ENCODE results near the gene PTPRN2.

PTPRN2 gene

GRCh38 chr7:157653827-157654207 lies 933.8 kb downstream of the PTPRN2 start:
- Histone ChIP-seq H4K8ac (ENCODE audit: low read depth, low read length) (no peak overlapping the region), H3K23ac (ENCODE audit: low read length) (no peak overlapping the region), H3K27me3 (ENCODE audit: insufficient read depth, low read length, poor library complexity) (no peaks in the 10 kb centered on the region), H3K4me3 (ENCODE audit: low read length) (no peak overlapping the region), H2AK5ac (ENCODE audit: low read length) (no peak overlapping the region), H2BK5ac (ENCODE audit: low read length) (no peak overlapping the region), H3K18ac (ENCODE audit: low read length) (no peak overlapping the region), H3K79me1 (ENCODE audit: low read length) (no peaks in the 10 kb centered on the region), H3K4ac (ENCODE audit: low read depth, low read length) (no peak overlapping the region), H4K5ac (ENCODE audit: low read length) (no peak overlapping the region), H3K36me3 (ENCODE audit: control insufficient read depth, insufficient read depth, low read length) (no peaks in the 10 kb centered on the region), H3K56ac (ENCODE audit: low read length) (no peak overlapping the region), H2BK120ac (ENCODE audit: low read depth, low read length) (no peak overlapping the region), H3K9ac (ENCODE audit: low read length) (no peak overlapping the region), H2BK15ac (replicated peaks; ENCODE audit: low read depth) (no peak overlapping the region), H3K79me2 (ENCODE audit: control insufficient read depth, insufficient read depth, low read length) (no peaks in the 10 kb centered on the region), H3K4me2 (ENCODE audit: low read length) (no peak overlapping the region), H3K27ac (ENCODE audit: low read depth, low read length) (no peak overlapping the region), H3K4me1 (ENCODE audit: control insufficient read depth, low read depth, low read length) (no peaks in the 10 kb centered on the region)
- no peak for DNase-seq
- no CpG with 5 or more reads among the region's 28 CpGs for WGBS (ENCODE audit: extremely low coverage, insufficient coverage, low lambda C conversion rate)

GRCh38 chr7:157652954-157653826 lies 934.4 kb downstream of the PTPRN2 start:
- no peak overlapping the region for H3K23ac ChIP-seq (ENCODE audit: low read length)
- no peak overlapping the region for H3K4me3 ChIP-seq (ENCODE audit: low read length)
- no peak overlapping the region for H4K8ac ChIP-seq (ENCODE audit: low read depth, low read length)
- H3K27ac ChIP-seq (ENCODE audit: low read depth, low read length), result no peak overlapping the region
- no peaks in the 10 kb centered on the region for H3K4me1 ChIP-seq (ENCODE audit: control insufficient read depth, low read depth, low read length)
- H3K79me1 ChIP-seq (ENCODE audit: low read length), result no peaks in the 10 kb centered on the region
- no peak overlapping the region for H3K56ac ChIP-seq (ENCODE audit: low read length)
- no CpG with 5 or more reads among the region's 32 CpGs for WGBS (ENCODE audit: extremely low coverage, insufficient coverage, low lambda C conversion rate)
- no peak overlapping the region for H2BK5ac ChIP-seq (ENCODE audit: low read length)
- no peak overlapping the region for H3K9ac ChIP-seq (ENCODE audit: low read length)
- no peak overlapping the region for H2BK15ac ChIP-seq (replicated peaks; ENCODE audit: low read depth)
- no peak overlapping the region for H4K5ac ChIP-seq (ENCODE audit: low read length)
- H3K36me3 ChIP-seq (ENCODE audit: control insufficient read depth, insufficient read depth, low read length), result no peaks in the 10 kb centered on the region
- no peak overlapping the region for H2BK120ac ChIP-seq (ENCODE audit: low read depth, low read length)
- no peak for DNase-seq
- H3K18ac ChIP-seq (ENCODE audit: low read length), result no peak overlapping the region
- no peaks in the 10 kb centered on the region for H3K79me2 ChIP-seq (ENCODE audit: control insufficient read depth, insufficient read depth, low read length)
- H2AK5ac ChIP-seq (ENCODE audit: low read length), result no peak overlapping the region
- H3K4ac ChIP-seq (ENCODE audit: low read depth, low read length), result no peak overlapping the region
- H3K4me2 ChIP-seq (ENCODE audit: low read length), result no peak overlapping the region
- no peaks in the 10 kb centered on the region for H3K27me3 ChIP-seq (ENCODE audit: insufficient read depth, low read length, poor library complexity)

GRCh38 chr7:157652161-157652953 lies 935.3 kb downstream of the PTPRN2 start:
- Histone ChIP-seq H2BK120ac (ENCODE audit: low read depth, low read length) (no peak overlapping the region), H3K27me3 (ENCODE audit: insufficient read depth, low read length, poor library complexity) (no peaks in the 10 kb centered on the region), H3K79me2 (ENCODE audit: control insufficient read depth, insufficient read depth, low read length) (no peaks in the 10 kb centered on the region), H3K79me1 (ENCODE audit: low read length) (no peaks in the 10 kb centered on the region), H3K4me2 (ENCODE audit: low read length) (no peak overlapping the region), H2BK5ac (ENCODE audit: low read length) (no peak overlapping the region), H2AK5ac (ENCODE audit: low read length) (no peak overlapping the region), H3K4ac (ENCODE audit: low read depth, low read length) (no peak overlapping the region), H3K56ac (ENCODE audit: low read length) (no peak overlapping the region), H3K36me3 (ENCODE audit: control insufficient read depth, insufficient read depth, low read length) (no peaks in the 10 kb centered on the region), H4K5ac (ENCODE audit: low read length) (no peak overlapping the region), H4K8ac (ENCODE audit: low read depth, low read length) (no peak overlapping the region), H2BK15ac (replicated peaks; ENCODE audit: low read depth) (no peak overlapping the region), H3K27ac (ENCODE audit: low read depth, low read length) (no peak overlapping the region), H3K18ac (ENCODE audit: low read length) (no peak overlapping the region), H3K4me1 (ENCODE audit: control insufficient read depth, low read depth, low read length) (no peaks in the 10 kb centered on the region), H3K23ac (ENCODE audit: low read length) (no peak overlapping the region), H3K4me3 (ENCODE audit: low read length) (no peak overlapping the region), H3K9ac (ENCODE audit: low read length) (no peak overlapping the region)
- WGBS (ENCODE audit: extremely low coverage, insufficient coverage, low lambda C conversion rate), result no CpG with 5 or more reads among the region's 18 CpGs
- no peak for DNase-seq

- Histone ChIP-seq H2AK5ac (ENCODE audit: low read length) (no peak overlapping the region), H3K4me3 (ENCODE audit: low read length) (no peak overlapping the region), H3K18ac (ENCODE audit: low read length) (no peak overlapping the region), H3K36me3 (ENCODE audit: control insufficient read depth, insufficient read depth, low read length) (no peaks in the 10 kb centered on the region), H3K27ac (ENCODE audit: low read depth, low read length) (no peak overlapping the region), H4K5ac (ENCODE audit: low read length) (no peak overlapping the region), H2BK15ac (replicated peaks; ENCODE audit: low read depth) (no peak overlapping the region), H2BK120ac (ENCODE audit: low read depth, low read length) (no peak overlapping the region), H3K23ac (ENCODE audit: low read length) (no peak overlapping the region), H3K4ac (ENCODE audit: low read depth, low read length) (no peak overlapping the region), H3K79me1 (ENCODE audit: low read length) (no peaks in the 10 kb centered on the region), H4K8ac (ENCODE audit: low read depth, low read length) (no peak overlapping the region), H3K79me2 (ENCODE audit: control insufficient read depth, insufficient read depth, low read length) (no peaks in the 10 kb centered on the region), H3K56ac (ENCODE audit: low read length) (no peak overlapping the region), H3K4me1 (ENCODE audit: control insufficient read depth, low read depth, low read length) (no peaks in the 10 kb centered on the region), H3K27me3 (ENCODE audit: insufficient read depth, low read length, poor library complexity) (no peaks in the 10 kb centered on the region), H2BK5ac (ENCODE audit: low read length) (no peak overlapping the region), H3K4me2 (ENCODE audit: low read length) (no peak overlapping the region), H3K9ac (ENCODE audit: low read length) (no peak overlapping the region)
- no CpG with 5 or more reads among the region's 28 CpGs for WGBS (ENCODE audit: extremely low coverage, insufficient coverage, low lambda C conversion rate)
- DNase-seq, result no peak
Measured at GRCh38 chr7:157651366-157652160, 936.1 kb downstream of the PTPRN2 start.

GRCh38 chr7:157650801-157651200 lies 936.8 kb downstream of the PTPRN2 start:
- WGBS (ENCODE audit: extremely low coverage, insufficient coverage, low lambda C conversion rate), result no CpG with 5 or more reads among the region's 19 CpGs
- Histone ChIP-seq H4K8ac (ENCODE audit: low read depth, low read length) (no peak overlapping the region), H3K9ac (ENCODE audit: low read length) (no peak overlapping the region), H3K79me1 (ENCODE audit: low read length) (no peaks in the 10 kb centered on the region), H3K4ac (ENCODE audit: low read depth, low read length) (no peak overlapping the region), H2AK5ac (ENCODE audit: low read length) (no peak overlapping the region), H3K56ac (ENCODE audit: low read length) (no peak overlapping the region), H3K27ac (ENCODE audit: low read depth, low read length) (no peak overlapping the region), H3K36me3 (ENCODE audit: control insufficient read depth, insufficient read depth, low read length) (no peaks in the 10 kb centered on the region), H4K5ac (ENCODE audit: low read length) (no peak overlapping the region), H3K18ac (ENCODE audit: low read length) (no peak overlapping the region), H3K79me2 (ENCODE audit: control insufficient read depth, insufficient read depth, low read length) (no peaks in the 10 kb centered on the region), H3K4me1 (ENCODE audit: control insufficient read depth, low read depth, low read length) (no peaks in the 10 kb centered on the region), H3K23ac (ENCODE audit: low read length) (no peak overlapping the region), H2BK5ac (ENCODE audit: low read length) (no peak overlapping the region), H3K27me3 (ENCODE audit: insufficient read depth, low read length, poor library complexity) (no peaks in the 10 kb centered on the region), H3K4me2 (ENCODE audit: low read length) (no peak overlapping the region), H2BK15ac (replicated peaks; ENCODE audit: low read depth) (no peak overlapping the region), H2BK120ac (ENCODE audit: low read depth, low read length) (no peak overlapping the region), H3K4me3 (ENCODE audit: low read length) (no peak overlapping the region)
- DNase-seq, result no peak
